GM19351 (cell line): ENCODE results near the gene MEF2A.

Experiments
- ATAC-seq: cut with Tn5 transposase; IDR thresholded peaks from one replicate; pipeline ENCODE4 v1.9.1; 2021; ENCODE audit warnings: mild to moderate bottlenecking, moderate library complexity; ENCODE audit not compliant: unreplicated experiment

MEF2A gene

GRCh38 chr15:99753066-99753465 lies 187.3 kb downstream of the MEF2A start:
- ATAC-seq = no peak

DNA sequence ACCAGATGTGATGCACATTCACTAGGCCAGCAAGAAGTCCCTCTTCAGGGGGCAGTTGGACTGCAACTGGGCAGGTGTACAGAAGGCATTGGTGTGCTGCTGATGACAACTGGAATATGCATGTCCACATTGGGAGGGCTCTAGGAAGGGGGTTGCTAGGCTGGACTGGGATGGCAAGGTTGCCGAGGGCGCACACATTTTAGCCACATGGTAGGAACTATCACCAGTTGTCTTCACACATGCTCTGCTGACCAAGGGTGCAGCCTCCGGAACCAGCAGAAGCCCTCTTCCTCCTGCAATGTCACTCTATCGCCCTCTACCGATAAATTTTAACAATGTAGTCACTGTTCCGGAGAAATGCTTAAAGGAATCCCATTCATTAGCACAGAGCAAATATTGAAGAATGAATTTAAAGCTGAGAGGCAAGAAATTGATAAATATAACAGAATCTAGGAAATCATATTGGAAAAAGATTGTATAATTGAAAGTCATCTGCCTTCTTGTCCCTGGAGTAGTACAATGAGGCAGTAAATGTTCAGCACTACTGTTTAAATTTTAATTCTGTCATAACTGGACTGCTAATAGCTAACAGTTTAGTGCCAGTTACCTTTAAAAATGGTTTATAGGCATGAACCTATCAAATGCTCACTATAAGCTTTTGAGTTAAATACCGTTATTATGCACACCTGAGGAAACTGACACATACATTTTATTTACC lies 190.1 kb downstream of the MEF2A start:
- peak; percentile 97 for ATAC-seq

DNA sequence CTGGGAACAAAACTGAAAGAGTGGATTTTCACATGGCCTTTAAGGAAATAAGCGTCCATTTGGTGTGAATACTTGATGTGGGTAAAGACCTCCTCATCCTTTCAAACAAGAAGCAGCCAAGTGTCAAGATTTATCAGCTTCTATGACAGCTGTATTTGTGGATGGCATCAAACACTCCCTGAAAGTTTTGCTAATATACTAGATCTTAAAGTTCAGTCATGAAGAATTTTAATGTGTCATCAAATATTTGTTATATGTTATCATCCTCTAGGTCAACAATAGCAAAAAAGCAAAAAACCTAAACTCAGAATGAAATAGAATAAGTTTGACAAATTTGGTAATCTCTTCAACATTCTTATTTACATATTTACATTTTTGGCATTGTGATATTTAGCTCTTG lies 196.5 kb downstream of the MEF2A start:
- ATAC-seq = no peak

DNA sequence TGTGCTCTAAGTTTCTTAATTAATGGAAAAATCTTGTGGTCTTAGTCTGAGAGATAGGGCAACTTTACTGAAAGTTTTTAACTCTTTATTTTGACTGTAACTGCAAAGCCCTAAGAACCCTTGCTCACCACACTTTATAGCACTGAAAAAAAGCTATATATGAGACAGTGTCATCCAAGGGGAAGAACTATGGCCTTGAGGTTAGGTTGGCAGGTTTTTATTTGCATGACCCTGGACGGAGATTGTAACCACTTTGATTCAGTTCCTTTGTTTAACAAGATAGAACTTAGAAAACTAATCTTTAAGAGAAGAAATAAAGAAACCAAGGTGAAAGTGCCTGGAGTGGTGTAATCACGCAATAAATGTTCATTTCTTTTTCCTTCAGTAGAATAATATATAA lies 198.0 kb downstream of the MEF2A start:
- ATAC-seq = peak; percentile 73

GRCh38 chr15:99764522-99764921 lies 198.7 kb downstream of the MEF2A start:
- no peak for ATAC-seq
